Smooth muscle cell of the brain vasculature (primary cell): ENCODE results near the gene GSTM1.

Source experiments
- DNase-seq: peaks from one replicate; pipeline ENCODE4 v3.0.0-alpha.2; 2012; ENCODE audit warnings: low read depth, low spot score

The GSTM1 gene

DNA sequence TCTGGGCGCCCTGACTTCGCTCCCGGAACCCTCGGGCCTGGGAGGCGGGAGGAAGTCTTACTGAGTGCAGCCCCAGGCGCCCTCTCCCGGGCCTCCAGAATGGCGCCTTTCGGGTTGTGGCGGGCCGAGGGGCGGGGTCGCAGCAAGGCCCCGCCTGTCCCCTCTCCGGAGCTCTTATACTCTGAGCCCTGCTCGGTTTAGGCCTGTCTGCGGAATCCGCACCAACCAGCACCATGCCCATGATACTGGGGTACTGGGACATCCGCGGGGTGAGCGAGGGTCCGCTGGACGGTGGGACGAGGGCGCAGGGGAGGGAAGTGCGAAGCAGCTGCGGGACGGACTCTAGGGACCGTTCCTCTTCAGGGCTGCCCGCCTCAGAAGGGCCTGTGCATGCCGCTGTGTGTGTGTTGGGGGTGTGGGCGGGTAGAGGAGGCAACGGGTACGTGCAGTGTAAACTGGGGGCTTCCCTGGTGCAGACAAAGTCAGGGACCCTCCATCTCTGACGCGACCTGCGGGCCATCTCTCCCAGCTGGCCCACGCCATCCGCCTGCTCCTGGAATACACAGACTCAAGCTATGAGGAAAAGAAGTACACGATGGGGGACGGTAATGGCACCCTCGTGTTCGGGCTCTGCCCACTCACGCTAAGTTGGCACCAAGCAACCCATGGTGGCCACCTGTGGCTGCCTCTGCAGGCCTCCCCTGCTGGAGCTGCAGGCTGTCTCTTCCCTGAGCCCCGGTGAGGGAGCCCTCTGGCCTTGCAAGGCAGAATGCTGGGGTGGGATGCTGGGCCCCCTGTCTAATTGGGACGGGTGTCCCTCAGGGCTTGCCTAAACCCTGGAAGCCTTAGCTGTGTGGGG lies at the start of gene GSTM1:
GSTM1 (plus strand) TSS at position 177 of the 859 bp plus-strand sequence; CDS start at position 234, 57 bp downstream.
- DNase-seq = peak; percentile 45

DNA sequence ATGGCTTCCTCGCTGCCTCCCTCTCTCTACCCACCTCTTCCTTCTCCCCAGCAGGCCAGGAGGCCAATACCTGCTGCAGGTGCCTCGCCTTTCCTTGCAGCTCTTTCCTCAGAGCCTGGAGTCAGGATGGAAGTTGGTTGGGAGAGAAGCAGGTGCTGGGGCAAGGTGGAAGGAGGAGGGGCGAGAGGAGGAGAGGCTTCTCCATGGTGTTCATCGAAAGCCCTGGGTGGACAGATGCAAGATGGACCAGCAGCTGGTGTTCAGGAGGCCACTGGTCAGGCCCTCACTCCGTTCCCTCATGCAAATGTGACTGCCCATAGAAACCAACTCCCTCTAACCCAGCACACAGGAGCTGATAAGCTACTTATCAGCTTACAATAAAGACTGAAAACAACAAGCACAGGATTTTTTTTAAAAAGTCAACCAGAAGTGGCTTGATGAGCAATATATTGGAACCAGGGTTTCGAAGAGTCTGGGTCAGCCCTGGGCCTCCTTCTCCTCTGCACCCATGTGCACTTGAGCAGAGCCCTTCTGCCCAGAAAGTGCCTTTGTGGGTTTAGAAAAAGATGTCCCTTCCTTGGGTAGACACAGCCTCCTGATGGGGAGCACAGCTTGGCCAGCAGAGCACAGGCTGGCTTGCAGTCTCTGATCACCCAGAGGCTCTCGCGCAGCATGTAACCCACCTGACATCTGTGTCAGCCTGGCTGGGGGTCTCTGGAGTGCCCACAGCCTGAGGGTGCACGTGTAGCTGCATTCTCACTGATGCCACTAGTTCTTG lies 48.4 kb upstream of the GSTM1 start:
- DNase-seq = no peak

DNA sequence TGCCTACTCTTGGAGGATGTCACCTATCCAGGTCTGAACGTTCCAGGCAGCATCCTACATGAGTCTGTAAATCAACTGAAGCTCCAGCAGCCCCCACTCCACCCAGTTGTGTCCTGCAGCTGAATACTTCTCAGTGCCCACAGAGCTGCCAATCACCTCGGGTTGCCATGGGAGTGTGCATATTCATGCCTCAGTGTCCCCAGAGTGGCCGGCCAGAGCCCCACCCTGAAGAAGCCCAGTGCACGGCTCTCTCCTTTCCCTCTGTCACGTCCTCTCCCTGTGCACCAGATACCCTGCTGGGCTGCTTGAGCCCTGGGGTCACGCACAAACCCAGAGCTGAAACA lies 47.8 kb upstream of the GSTM1 start:
- no peak for DNase-seq

DNA sequence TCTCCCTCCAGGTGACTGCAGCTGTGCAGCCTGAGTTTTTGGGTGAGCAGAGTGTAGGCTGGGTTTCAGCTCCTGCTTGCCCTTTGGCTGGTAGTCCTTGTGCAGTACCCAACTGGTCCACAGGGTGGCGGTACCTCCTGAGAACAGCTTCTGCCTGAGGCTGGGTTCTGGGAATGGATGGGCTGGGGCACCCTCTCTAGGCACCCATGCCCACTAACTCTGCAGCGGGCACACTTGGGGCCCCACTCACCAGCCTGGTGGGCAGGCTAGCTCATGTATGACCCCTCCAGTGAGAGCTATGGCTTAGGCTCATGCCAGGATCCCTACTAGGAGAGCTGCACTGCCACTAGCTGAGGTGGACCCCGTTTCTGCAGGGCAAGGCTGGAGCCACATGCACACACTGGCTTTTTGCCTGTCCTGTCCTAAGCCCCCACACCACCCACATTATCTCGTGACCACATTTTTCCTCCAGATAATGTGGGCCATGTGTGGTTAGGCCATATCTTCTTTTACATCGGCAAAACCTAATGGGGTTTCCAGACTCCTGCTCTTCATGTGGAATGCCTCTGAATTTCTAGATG lies 47.2 kb upstream of the GSTM1 start:
- DNase-seq = peak; percentile 23

DNA sequence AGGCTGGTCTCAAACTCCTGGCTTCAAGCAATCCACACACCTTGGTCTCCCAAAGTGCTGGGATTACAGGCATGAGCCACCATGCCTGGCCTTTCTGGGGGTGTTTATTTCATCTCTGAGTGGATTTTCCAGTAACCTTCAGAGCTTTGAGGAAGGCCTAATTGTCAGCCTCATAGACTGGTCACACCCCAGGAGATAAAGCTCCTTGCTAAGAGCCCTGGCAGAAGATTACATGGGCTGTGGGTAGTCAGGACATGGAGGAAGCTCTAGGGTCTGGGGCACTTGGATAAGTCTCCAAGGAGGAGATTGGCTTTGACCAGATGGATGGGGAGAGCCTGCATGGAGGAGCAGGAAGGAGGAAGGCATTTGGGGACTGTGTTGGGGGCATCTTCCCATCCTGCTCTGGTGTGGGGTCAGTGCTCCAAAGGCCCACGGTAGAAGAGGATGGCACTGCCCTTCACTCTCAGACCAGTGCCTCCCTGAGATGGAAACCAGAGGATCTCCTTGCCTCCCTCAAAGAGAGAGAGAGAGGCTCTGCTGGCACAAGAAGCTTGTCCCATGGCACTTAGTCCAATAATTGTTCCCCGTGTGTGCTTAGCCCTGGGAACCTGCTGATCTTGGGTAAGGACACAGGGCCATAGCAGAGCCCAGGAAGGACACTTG lies 46.4 kb upstream of the GSTM1 start:
- DNase-seq = no peak

DNA sequence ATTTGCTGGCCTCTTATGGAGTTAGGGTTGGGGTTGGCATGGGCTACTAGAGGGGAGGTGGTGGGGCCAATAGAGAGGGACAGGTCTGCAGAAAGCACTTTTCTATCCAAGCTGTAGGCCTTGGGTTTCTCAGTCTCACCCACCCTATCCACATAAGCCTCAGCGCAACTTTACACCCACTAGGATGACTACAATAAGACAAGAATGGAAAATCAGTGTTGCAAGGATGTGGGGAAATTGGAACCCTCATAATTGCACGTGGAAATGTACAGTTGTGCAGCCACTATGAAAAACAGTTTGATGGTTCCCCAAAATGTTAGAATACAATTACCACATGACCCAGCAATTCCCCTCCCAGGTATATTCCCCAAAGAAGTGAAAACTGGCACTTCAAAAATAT lies 45.8 kb upstream of the GSTM1 start:
- DNase-seq = no peak

DNA sequence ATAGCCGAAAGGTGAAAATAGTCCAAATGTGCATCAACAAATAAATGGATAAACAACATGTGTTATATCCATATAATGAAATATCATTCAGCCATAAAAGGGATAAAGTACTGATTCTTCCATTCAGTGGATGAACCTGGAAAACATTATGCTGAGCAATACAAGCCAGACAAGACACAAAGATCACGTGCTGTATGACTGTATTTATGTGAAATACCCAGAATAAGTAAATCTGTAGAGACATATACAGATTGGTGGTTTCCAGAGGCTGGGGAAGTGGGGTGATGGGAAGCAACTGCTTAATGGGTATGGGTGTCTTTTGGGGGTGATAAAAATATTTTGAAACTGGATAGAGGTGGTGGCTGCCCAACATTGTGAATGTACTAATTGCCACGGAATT lies 45.0 kb upstream of the GSTM1 start:
- no peak for DNase-seq

DNA sequence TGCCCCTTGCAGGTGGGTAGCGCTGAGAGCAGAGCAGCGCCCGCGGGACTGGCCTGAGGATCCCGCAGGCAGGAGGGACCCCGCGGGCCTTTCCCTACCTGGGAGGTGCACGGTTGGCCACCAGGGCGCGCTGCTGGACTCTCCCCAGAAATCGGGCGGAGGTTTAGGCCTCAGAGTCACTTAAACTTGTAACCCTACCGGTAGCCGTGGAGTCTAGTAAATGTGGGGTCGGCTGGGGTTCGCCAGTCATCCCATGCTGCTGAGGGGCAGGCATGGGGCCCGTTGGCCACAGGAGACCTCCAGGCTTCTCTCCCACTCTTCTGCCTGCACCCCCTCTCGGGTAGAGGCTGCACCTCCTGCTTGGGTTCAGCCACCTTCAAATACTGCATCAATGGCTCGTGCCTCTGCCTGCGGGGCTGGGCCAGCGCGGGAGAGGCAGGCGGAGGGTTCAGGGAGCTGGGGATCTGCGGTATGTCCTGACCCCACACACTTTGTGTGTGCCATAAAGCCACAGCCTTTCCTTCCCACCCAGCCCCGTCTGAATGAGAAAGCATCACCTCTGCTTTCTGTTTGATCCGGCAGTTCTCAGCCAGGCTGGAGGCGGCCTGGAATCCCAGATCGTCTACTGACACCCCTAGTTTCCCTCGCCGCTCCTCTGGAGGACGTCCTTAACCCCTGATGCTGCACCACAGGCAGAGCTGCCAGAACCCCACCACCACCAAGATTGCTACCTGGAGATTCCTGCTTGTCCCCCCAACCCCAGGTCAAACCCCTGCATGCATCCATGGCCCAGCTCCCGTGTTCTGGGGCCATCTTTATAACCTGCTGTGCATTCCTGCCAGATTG lies 44.0 kb upstream of the GSTM1 start:
- peak; percentile 43 for DNase-seq

DNA sequence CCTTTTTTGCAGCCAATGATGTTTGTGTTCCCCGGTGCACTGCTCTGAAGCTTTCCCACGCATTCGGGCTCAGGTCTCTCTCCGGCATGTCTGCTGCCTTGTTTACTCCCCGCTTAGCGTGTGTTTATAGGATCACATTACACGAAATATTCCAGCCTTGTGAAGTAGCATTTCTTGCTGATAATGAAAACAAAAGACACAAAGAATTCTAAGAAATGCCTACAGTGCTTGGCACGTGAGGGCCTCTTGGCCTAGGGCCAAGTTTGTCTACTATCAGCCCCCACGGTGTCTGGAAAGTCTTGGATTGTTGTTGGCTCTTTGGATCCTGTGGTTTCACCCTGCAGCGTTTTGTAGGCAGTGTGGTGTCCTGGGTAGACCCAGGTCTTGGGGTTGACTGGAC lies 42.9 kb upstream of the GSTM1 start:
- peak; percentile 62 for DNase-seq

DNA sequence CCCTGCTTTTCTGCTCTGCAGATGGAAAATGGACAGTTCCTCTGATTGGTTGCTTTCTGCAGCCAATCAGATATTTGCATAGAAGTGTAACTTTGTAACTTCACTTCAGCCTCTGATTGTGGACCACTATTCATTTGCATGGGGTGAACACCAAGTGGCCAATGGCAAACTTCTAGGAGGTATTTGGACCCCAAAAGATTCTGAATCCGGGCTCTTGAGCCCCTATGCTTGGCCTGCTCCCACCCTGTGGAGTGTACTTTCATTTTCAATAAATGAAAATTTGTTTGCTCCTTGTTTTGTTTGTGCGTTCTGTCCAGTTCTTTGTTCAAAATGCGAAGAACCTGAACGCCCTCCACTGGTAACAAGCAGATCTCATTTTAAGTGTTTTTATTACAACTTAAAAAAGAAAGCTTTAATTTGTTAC lies 38.1 kb upstream of the GSTM1 start:
- no peak for DNase-seq

DNA sequence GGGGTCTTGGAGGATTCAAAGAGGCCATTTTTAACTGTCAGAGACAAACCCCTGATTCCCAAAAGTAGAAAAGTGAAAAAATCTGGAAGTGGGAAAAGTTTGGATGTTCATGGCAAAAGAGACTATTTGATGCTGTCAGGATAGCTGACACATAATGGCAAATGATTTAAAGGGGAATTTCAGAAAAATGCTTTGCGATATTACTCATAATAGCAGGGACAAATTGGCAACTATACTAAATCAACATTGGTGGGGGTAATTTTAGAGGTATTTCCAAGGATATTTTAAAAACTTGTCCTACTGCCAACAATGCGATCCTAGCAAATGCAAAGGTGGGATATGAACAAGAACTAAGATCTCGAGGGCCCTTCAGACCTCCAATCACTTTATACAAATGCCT lies 37.0 kb upstream of the GSTM1 start:
- DNase-seq = no peak

DNA sequence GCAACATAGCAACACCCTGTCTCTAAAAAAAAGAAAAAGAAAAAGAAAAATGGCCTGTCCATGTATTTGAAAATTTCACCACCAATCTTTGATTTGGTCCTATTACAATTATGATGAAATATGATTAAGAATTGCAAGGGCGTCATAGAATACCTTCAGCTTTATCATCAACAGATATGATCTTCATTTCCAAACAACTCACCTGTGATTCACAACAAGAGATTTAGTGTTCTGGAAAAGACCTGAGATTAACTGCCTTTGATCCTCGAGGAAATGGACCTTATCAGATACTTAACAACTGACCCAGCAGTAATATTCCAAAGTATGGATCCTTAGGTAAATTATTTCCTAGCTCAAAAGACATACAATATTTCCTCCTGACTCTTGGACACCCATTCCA lies 35.2 kb upstream of the GSTM1 start:
- DNase-seq = no peak

DNA sequence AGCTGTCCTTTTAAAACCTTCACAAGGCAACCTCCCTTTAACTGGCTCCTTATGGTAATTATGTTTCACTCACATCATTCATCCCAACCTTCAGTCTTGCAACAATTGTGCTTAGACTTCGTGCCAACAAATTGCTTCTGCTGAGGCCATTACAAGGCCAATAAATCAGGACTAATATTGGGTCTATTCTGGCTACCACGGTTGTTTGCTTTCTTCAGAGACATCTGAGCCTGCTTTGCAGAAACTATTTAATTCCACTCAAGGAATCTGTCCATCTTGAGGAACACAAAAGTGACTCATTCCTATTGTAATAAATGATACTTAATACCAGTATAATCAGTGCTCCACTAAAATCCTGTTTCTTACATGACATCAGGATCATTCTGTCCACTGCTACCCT lies 34.3 kb upstream of the GSTM1 start:
- no peak for DNase-seq

DNA sequence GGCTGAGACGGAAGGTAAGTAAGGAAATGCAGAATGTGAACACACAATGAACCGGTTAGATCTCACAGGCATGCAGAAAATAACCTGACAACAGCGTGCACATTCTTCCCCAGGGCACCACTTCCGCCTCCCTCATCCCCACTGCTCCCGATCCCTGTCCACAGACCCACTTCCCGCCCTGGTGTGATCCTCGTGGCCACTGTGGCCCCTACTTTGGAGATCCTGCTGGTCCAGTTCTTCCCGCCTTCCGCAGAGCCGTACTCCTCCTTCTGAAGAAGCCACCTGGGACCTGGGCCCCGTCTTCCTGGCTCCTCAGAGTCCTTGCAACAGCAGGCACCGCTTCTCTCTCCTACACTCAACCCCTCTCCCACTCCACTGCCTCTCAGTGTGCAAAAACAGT lies 33.1 kb upstream of the GSTM1 start:
- DNase-seq = no peak

DNA sequence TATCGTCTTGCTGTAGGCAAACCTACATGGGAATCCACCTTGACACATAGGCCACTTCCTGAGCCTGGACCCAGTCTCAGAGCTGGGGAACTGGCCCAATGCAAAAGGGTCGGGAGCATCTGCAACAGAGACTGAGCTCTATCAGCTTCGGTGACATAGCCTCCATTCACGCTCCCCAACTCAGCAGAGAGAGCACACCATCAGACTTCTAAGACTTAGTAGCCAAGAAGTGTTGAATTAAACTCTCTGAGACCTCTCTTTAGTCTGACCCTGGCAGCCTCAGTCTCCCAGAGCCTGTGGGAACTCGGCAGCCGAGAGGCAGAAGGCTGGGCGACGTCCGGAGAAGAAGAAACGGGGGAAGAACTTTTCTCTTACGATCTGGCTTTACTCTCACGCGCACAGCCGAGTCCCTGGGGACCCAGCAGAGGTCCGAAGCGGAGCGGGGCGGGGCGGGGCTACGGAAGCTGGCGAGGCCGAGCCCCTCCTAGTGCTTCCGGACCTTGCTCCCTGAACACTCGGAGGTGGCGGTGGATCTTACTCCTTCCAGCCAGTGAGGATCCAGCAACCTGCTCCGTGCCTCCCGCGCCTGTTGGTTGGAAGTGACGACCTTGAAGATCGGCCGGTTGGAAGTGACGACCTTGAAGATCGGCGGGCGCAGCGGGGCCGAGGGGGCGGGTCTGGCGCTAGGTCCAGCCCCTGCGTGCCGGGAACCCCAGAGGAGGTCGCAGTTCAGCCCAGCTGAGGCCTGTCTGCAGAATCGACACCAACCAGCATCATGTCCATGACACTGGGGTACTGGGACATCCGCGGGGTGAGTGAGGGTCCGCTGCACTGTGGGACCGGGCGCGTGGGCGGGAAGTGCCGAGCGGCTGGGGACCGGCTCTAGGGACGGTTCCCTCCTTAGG lies 31.8 kb upstream of the GSTM1 start, which contains the start of gene GSTM4:
GSTM4 (plus strand) TSS at position 485 of the 905 bp plus-strand sequence; CDS start at position 776, 291 bp downstream.
- DNase-seq = peak; percentile 26

DNA sequence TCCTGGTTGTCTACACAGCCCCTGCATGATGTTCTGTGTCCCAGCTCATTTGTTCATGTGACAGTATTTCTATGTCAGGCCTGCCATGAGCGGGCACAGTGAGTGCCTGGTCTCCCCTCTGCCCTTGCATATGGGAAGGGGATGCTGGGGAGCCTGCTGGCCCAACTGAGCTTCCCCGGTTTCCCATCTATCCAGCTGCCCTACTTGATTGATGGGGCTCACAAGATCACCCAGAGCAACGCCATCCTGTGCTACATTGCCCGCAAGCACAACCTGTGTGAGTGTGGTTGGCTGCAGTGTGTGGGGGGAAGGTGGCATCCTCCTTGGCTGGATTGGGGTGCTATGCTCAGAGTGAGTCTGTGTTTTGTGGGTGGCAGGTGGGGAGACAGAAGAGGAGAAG lies 30.2 kb upstream of the GSTM1 start:
- DNase-seq = no peak

DNA sequence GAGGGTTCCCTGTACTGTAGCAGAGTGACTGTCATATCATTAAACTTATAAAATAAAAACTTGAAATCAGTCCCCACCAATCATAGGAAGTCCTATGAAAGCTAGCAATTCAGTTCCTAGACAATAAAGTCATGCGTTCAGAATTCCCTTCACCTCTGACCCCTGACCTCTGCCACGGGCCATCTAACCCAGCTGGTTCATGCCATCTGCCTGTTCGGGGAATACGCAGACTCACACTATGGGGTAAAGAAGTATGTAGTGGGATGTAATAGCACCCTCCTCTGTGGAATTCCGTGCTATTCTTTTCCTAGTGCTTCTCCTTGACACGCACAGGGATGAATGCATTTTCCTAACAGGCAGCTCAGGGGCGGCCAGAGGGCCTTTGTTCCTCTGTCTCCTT lies 29.6 kb upstream of the GSTM1 start:
- DNase-seq = no peak

DNA sequence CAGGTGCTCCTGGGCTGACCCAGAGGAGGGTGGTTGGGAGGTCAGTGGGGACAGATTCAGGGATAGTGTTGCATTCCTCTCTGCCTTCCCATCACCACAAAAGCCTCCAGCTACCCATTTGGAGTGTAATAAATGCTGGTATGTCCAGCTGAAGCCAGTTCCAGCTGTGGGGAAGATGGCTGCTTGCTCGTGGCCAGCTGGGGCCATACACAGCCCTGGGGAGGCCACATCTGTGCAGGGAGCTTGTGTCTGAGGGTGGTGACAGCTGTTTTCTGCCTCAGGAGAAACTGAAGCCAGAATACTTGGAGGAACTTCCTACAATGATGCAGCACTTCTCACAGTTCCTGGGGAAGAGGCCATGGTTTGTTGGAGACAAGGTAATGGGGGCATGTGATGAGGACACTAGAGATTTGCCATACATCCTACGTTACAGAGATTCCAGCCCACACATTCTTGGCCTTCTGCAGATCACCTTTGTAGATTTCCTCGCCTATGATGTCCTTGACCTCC lies 29.0 kb upstream of the GSTM1 start:
- no peak for DNase-seq

DNA sequence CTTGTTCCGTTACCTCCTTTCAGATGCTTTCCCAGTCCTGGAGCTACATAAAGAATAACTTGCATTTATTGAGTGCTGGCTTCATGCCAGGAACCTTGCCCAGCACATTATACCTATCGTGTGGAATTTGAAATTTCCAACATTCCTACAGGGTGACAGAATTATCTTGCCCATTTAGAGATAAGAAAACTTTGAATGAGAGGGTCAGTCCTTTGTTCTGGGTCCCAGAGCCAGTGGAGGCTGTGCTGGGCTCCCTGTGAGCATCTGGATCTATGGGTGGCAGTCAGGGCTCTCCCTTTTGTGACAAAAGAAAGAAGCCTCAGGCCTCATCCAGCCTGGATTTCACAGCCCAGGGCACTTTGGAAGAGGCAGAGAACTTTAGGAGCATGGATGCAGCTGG lies 28.5 kb upstream of the GSTM1 start:
- DNase-seq = no peak
